HG03558 (cell line): ENCODE results near the gene FOXC2.

Experiments used
- ATAC-seq: cut with Tn5 transposase; IDR thresholded peaks from one replicate; pipeline ENCODE4 v1.9.1; 2021; ENCODE audit warnings: moderate number of reproducible peaks; ENCODE audit not compliant: unreplicated experiment; ENCODE audit errors: extremely low read depth

Gene FOXC2

DNA sequence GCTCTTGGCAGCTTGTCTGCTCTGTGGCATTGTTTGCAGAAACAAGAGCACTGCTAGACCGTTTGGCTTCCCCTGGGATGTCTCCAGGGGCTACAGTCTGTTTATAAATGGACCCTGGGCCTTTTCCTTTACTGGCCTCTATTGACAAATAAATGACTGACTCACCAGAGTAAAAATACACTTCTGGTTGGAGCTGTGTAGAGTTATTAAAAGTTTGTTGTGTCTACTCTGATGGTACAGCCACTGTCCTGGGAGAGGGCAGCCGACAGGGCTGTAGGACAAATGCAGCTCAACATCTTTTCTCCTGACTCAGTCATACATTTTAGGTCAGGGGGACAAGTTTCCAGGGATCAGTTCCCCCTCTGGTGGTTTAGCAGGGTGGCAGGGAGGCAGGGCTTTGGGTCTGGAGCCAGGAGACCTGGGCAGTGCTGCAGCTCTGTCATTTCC is 41.7 kb downstream of the FOXC2 start:
- ATAC-seq = no peak

DNA sequence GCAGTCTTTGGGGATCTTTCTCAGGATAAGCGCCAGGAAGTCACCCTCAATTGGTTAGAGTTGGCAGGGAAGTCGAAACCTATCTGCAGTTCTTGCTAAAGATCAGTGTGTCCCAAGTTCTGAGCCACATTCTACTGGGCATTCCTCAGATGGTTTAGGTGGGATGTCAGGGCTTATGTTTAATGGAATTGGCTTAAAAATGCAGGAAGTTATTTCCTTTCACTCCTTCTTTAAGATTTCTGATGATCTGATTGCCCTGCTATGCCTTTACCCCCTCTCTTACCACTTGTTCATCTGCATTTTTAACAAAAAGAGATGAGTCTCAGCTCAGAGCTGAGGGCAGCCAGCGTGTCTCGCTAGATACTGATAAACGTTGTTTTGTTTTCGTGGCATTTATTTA is 42.5 kb downstream of the FOXC2 start:
- no peak for ATAC-seq

DNA sequence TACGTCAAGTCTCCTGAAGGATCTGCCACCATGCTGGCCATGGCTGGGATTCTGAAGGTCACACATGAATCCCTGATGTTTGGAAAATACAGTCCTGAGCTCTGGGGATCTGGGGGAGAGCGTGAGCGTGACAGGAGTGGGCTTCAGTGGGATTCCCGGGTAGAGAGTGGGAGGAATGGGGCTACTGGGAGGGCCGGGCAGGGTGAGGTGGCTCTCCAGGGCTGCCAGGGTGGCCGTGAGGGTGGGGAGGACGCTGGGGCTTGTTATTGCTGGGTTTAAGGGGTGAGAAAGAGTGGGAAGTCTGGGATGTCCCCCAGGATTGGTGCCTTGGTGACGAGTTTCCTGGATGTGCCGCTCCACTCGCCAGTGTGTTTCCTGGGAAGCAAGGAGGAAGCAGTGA is 43.0 kb downstream of the FOXC2 start:
- ATAC-seq = no peak

DNA sequence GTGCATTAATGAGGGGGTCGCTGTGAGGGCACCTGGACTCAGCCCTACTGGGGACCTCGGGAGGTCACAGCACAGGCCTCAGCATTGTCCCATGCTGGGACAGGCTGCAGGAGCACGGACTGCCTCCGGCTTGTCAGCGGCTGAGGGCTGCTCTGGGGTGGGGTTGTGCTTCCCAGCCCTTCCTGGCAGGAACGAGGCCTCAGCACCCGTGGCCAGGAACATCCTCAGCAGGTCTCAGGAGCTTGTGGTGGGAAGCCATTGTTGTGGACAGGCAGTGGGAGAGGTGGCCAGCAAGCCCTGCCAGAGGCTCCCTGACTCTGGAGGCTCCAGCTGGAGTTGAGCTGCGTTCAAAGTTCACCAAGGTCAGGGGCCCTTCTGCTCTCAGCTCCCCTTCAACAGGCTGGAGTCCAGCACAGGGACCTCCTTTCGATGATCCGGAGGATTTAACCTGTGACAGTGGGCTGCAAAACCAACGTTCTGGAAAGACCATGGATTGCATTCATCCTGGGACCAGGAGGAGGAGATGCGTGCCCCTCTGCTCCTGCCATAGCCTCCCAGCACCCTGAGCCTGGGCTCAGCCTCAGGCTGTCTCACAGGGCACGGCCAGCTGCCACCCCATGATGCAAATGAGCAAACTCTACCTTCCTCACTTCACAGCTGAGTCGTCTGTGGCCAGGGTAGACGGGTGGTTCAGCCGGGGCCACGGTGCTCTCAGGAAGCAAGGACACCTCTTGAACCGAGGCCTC is 44.3 kb downstream of the FOXC2 start:
- no peak for ATAC-seq

DNA sequence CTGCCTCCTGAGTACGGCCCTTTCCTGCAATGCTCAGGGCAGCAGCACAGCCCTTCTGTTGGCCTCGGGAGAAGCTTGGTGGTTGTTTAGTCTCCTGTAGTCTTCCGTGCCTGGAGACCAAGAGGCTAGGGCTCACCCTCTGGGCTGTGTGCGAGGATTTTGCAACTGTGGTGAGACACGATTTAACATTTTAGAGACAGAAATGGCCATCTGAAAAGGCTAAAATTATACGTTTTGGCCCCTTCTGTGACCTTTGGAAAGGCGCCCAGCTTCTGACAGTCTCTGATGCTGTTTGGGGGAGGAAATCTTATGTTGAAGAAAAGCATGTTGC is 44.9 kb downstream of the FOXC2 start:
- no peak for ATAC-seq

DNA sequence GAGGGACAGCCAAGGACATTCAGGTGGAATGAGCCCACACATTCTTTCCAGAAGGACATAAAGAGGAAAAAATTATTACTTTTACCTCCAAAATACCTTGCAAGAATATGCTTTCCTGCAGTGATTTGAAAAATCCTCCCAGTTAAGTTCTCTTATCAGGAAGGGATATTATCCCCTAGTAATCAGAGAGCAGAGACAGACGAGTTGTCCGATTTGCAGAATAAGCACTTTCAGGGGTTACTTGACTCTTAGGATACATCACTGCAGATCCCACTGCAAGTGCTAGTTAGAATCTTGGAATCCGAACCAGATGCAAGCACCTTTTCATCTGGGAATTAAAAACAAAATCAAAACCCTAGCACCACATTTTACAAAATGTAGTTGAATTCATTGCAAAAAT is 45.3 kb downstream of the FOXC2 start:
- no peak for ATAC-seq

DNA sequence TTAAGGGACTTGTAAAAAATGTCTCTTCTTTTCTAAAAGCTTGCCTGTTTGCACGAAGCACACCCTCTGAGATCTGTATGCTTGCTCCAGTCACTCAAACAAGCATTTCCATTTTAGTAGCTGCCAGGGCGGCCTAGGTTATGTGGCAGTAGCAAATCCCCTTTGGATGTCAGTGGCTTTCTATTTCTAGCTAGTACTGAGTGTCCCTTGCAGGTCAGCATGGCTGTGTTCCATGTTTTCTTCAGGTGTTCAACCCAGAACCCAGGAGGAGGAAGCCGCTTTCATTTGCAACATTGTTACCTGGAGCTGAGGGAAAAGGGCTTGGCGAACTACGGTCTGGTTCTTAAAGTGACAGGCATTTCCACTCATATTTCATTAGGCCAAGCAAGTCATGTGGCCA is 48.1 kb downstream of the FOXC2 start:
- no peak for ATAC-seq

DNA sequence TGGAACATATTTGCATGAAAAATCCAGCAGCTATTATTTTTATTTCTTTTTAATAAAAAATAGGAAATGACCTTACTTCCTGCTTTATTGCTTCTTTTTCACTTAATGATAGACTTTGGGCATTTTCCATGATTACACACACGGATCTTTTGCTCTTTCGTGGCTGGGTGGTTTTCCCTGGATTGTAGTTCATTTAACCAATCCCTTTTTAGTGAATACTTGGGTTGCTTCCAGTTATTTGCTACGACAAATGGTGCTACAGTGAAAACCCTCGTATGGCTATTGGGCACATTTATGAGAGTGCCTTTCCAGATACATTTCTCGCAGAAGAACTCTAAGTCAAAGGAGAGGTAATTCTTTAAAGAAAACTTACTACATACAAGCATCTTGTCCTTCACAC is 50.3 kb downstream of the FOXC2 start:
- no peak for ATAC-seq

DNA sequence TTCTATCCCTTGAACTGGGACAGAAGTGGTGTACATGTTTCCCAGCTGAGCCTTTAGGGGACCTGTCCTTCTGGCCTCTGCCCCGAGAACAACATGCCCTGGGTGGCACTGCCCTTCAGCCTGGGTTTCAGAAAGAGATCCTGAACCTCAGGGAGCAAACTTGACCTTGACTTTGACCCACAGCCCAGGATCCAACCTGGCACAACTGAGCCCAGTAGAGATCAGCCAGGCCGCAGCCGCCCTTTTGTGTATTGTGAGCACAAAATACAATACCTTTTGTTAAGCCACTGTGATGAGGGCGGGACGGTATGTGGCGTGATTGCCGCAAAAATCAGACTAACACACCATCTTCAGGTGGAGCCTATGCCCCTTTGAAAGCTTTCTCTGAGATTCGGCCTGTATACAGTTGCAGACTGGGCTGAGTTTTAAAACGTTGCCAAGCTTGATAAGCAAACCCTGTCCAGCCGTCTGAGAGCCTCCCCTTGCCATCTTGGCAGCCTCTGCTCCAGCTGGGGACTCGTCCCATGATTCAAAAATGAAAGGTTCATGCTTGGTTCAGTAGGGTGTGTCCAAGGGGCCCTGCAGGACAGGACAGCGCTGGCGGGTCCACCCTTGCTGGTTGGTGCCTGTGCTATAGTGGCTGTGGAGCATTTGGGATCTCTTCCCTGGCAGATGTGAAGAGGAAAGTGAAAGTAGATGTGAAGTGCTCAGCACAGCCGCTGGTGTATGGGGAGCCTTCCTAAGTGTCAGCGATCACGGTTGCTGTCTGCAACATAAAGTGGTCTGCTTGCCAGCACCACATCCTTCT is 52.0 kb downstream of the FOXC2 start:
- no peak for ATAC-seq
